A549 (cell line): Measurements from ENCODE around the gene ARMC6. TPM values are rescaled to one million over a fixed set of nuclear protein-coding genes. Genes with fewer than 3 reads are reported as not detected.

Source experiments
- ATAC-seq, 2 experiments: fragments of 200-7000 bp in 1 of 2; fragments of >200 bp in 1 of 2; cut with Nextera tagmentation in 1 of 2; cut with Tn5 transposase in 1 of 2; 3 replicates each; pipeline versions ENCODE4 v1.8.0 to v1.9.1; 2018 to 2020; ENCODE audit warnings: mild to moderate bottlenecking in 1 of 2, moderate library complexity in 1 of 2
- CTCF ChIA-PET: fragments of 300-600 bp; sonication (Branson Sonifier 250); formaldehyde crosslinking; extraction: SDS; loops from one replicate; lab custom pipeline; 2021; ENCODE audit warnings: antibody characterized with exemption, inconsistent platforms; lab: Yijun Ruan, JAX
- POLR2A ChIA-PET: fragments of 350-600 bp; formaldehyde crosslinking; extraction: SDS; loops from one replicate; lab custom pipeline; 2021; ENCODE audit warnings: antibody characterized with exemption, inconsistent platforms; lab: Yijun Ruan, JAX
- DNase-seq, 2 experiments: peaks; one replicate each; pipeline versions ENCODE4 v3.0.0 to v3.0.0-alpha.2; 2011 to 2016; ENCODE audit warnings: low read depth in 1 of 2, low spot score in 1 of 2
- FAIRE-seq: peaks from 2 replicates; lab custom pipeline; 2011; peaks lifted over from hg19 to GRCh38; lab: Jason Lieb, UNC
- H3K27ac ChIP-seq, 2 experiments: fragments of >200 bp; sonication (Bioruptor Twin); formaldehyde crosslinking; 3 replicates each; pipeline ENCODE4 v1.5.1; 2016 to 2017
- H3K4me1 ChIP-seq: fragments of >200 bp; sonication (Bioruptor Twin); formaldehyde crosslinking; 3 replicates; pipeline ENCODE4 v1.6.1; 2016
- H3K4me2 ChIP-seq: fragments of >200 bp; sonication (Bioruptor Twin); formaldehyde crosslinking; 3 replicates; pipeline ENCODE4 v1.6.1; 2016
- H3K4me3 ChIP-seq: fragments of >200 bp; sonication (Bioruptor Twin); formaldehyde crosslinking; 3 replicates; pipeline ENCODE4 v1.5.1; 2016
- H3K9me3 ChIP-seq: fragments of >200 bp; sonication (Bioruptor Twin); formaldehyde crosslinking; 3 replicates; pipeline ENCODE4 v1.6.1; 2016
- CBX8 ChIP-seq: fragments of 200-600 bp; sonication (generic); IDR thresholded peaks from 2 replicates; pipeline ENCODE4 v1.6.1; 2016
- CEBPB ChIP-seq, 2 experiments: fragments of >200 bp in 1 of 2; sonication (Bioruptor Twin) in 1 of 2; formaldehyde crosslinking in 1 of 2; IDR thresholded peaks; 2 replicates each; pipeline ENCODE4 v1.6.1; 2012 to 2016
- CHD4 ChIP-seq: fragments of 200-600 bp; sonication (generic); IDR thresholded peaks from 2 replicates; pipeline ENCODE4 v1.6.1; 2016; ENCODE audit warnings: antibody characterized with exemption, mild to moderate bottlenecking, borderline replicate concordance
- EHMT2 ChIP-seq: fragments of 200-600 bp; sonication (generic); IDR thresholded peaks from 2 replicates; pipeline ENCODE4 v1.6.1; 2016; ENCODE audit warnings: antibody characterized with exemption, low read depth, mild to moderate bottlenecking, moderate library complexity
- FOSL2 ChIP-seq, 2 experiments: fragments of 450-650 bp in 1 of 2; fragments of >200 bp in 1 of 2; sonication (Bioruptor Twin) in 1 of 2; formaldehyde crosslinking; IDR thresholded peaks; 2 replicates each; pipeline versions ENCODE4 v1.5.0 to v1.6.1; 2016 to 2020; ENCODE audit warnings: mild to moderate bottlenecking in 1 of 2, moderate library complexity in 1 of 2
- FOXS1 ChIP-seq: fragments of 250-450 bp; sonication (Bioruptor Pico); IDR thresholded peaks from 2 replicates; pipeline ENCODE4 v1.5.0; 2020; ENCODE audit warnings: mild to moderate bottlenecking, moderate library complexity
- JUNB ChIP-seq: fragments of >200 bp; sonication (Bioruptor Twin); formaldehyde crosslinking; IDR thresholded peaks from 2 replicates; pipeline ENCODE4 v1.6.1; 2016
- KDM1A ChIP-seq: fragments of 200-600 bp; sonication (generic); IDR thresholded peaks from 2 replicates; pipeline ENCODE4 v1.6.1; 2016; ENCODE audit warnings: low read depth, mild to moderate bottlenecking
- MAZ ChIP-seq: fragments of 150-350 bp; IDR thresholded peaks from 2 replicates; pipeline ENCODE4 v1.6.1; 2014; ENCODE audit warnings: antibody characterized with exemption, low read depth, low read length, borderline replicate concordance
- MYC ChIP-seq: IDR thresholded peaks from 2 replicates; pipeline ENCODE4 v1.6.1; 2012; ENCODE audit warnings: mild to moderate bottlenecking, inconsistent platforms, low read length, improper control_type of control experiment, borderline replicate concordance
- NPAS2 ChIP-seq: fragments of 250-450 bp; sonication (Bioruptor Pico); IDR thresholded peaks from 2 replicates; pipeline ENCODE4 v1.8.0; 2022; ENCODE audit warnings: mild to moderate bottlenecking, moderate library complexity, borderline replicate concordance
- NR3C1 ChIP-seq: fragments of >200 bp; sonication (Bioruptor Twin); formaldehyde crosslinking; IDR thresholded peaks from 3 replicates; pipeline ENCODE4 v1.6.1; 2017
- POLR2A ChIP-seq: IDR thresholded peaks from 2 replicates; pipeline ENCODE4 v1.6.1; 2012; ENCODE audit warnings: mild to moderate bottlenecking, low read length
- RFX5 ChIP-seq: fragments of 450-650 bp; IDR thresholded peaks from 2 replicates; pipeline ENCODE4 v1.7.1; 2014; ENCODE audit warnings: antibody characterized with exemption, mild to moderate bottlenecking, moderate library complexity
- TP53 ChIP-seq: fragments of 250-450 bp; sonication (Bioruptor Pico); IDR thresholded peaks from 2 replicates; pipeline ENCODE4 v1.5.0; 2021; ENCODE audit warnings: mild to moderate bottlenecking, moderate library complexity
- ZC3H11A ChIP-seq: fragments of 450-650 bp; IDR thresholded peaks from 2 replicates; pipeline ENCODE4 v1.6.1; 2014; ENCODE audit warnings: antibody characterized with exemption, mild to moderate bottlenecking
- ZSCAN20 ChIP-seq: fragments of 250-450 bp; sonication (Bioruptor Pico); IDR thresholded peaks from 2 replicates; pipeline ENCODE4 v1.8.0; 2022; ENCODE audit warnings: mild to moderate bottlenecking, moderate library complexity
- WGBS: methylation state at CpG from one replicate; pipeline ENCODE4 v1.1.6; 2017; ENCODE audit errors: missing lambda C conversion rate; 5-methylcytosine and 5-hydroxymethylcytosine counted together
- polyA plus RNA-seq, 4 experiments: library from polyadenylated mRNA; depleted of rRNA in 3 of 4; stranded (reverse); fragments of >200 nt; fragmentation: RNase III in 1 of 4; extraction: RNeasy Plus Mini Kit Qiagen cat#74134 plus additional on column Dnase treatment in 1 of 4; gene quantifications; 2 replicates in 3 of 4; 3 replicates in 1 of 4; pipeline ENCODE4 v1.2.3, GENCODE V29; 2011 to 2017
- TF ChIP-seq, protein P1 (sequence below): fragments of 250-450 bp; sonication (Bioruptor Pico); IDR thresholded peaks from 2 replicates; pipeline ENCODE4 v1.5.0; 2020; ENCODE audit warnings: low read depth, mild to moderate bottlenecking, moderate library complexity
- TF ChIP-seq, protein P2 (sequence below): IDR thresholded peaks from 2 replicates; pipeline ENCODE4 v1.6.1; 2012
- TF ChIP-seq, protein P3 (sequence below): fragments of >200 bp; sonication (Bioruptor Twin); formaldehyde crosslinking; IDR thresholded peaks from 2 replicates; pipeline ENCODE4 v1.6.1; 2016

Gene ARMC6
- polyA plus RNA-seq, 2 of the 4 experiments (the other 2 are of a cell fraction), result 18.2 to 27.6 TPM

DNA sequence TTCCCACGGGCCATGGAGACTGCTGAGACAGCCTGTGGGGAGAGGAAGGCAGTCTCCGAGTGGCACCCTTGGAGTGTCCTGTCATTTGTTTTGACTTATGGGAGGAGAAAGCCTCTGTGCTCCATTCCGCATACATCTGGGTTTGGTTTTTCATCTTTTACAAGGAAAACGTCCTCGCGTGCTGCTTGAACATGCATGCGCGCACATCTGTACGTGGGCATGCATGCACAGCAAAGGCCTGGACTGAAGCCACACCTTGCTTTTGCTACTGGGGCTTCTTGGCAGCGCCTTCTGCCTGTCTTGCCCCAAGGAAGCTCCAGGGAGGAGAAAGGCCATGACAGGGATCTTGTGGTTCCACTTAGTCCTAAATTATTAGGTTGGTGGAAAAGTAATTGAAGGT, 44.1 kb upstream of the ARMC6 start:
- H3K4me2 ChIP-seq, result no peak overlapping the region
- no peak overlapping the region for H3K27ac ChIP-seq
- H3K9me3 ChIP-seq, result no peaks in the 10 kb centered on the region
- 79% methylated on average over 10 of the region's 10 CpGs for WGBS
- H3K4me1 ChIP-seq, result no peaks in the 10 kb centered on the region
- DNase-seq (no peak), ATAC-seq (no peak), FAIRE-seq (no peak)
- ChIA-PET CTCF (interaction anchor here (0.7 to 5.5 kb wide), 6 partner anchors 9 to 123 kb away, joined by 3 to 46 read pairs (median 4); partner anchors contain the start of gene CERS1), POLR2A (interaction anchor here (1.2 kb wide), 1 partner anchor 70 kb away, joined by 3 read pairs; the partner anchor contains the start of genes COPE and DDX49)
- H3K4me3 ChIP-seq, result no peak overlapping the region
- TF ChIP-seq NR3C1, result no peak
- TF ChIP-seq CHD4, result no peak

DNA sequence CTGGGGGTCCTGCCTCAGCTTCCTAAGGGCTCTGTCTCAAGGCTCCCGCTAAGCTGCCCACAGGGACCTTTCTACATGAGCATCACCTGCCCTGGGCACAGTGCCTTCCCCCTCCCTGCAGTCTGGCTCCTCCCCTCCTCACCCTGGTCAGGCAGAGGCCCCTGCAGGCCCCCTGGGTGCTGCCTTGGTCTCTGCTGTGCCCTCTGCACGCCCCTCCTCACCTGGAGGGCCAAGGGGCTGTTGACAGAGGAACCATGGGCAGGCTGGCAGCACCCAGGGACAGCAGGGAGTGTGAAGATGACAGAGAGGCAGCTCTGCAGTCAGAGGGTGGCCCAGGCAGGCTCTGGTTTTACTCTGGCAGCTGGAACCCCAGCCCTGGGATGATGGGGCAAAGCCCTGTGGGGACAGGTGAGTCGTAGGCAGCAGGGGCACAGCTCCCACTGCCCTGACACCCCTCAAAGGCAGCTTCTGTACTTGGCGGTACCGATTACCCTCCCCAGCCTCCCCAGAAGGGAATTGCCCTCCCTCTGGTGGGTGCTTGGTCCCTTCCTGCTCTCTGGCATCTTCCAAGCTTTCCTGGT, 43.2 kb upstream of the ARMC6 start:
- ChIA-PET CTCF (interaction anchor here (0.7 to 1.5 kb wide), 4 partner anchors 10 to 124 kb away, joined by 3 to 4 read pairs (median 4); no protein-coding TSS in a partner anchor), POLR2A (interaction anchor here (0.5 kb wide), 1 partner anchor 333 kb away, joined by 3 read pairs; no protein-coding TSS in a partner anchor)
- TF ChIP-seq EHMT2 (no peak), NR3C1 (no peak), POLR2A (no peak), MYC (no peak), KDM1A (no peak), JUNB (no peak), ZC3H11A (no peak), FOSL2 (IDR thresholded peaks at IDR 0.05) (no peak), FOSL2 (CRISPR knock-in tag; IDR thresholded peaks at IDR 0.05) (no peak)
- no peaks in the 10 kb centered on the region for H3K4me1 ChIP-seq
- ATAC-seq (peak in 1 of 2 experiments; percentile 30; a peak in 1 of 6 replicates), DNase-seq (no peak), FAIRE-seq (no peak)
- H3K9me3 ChIP-seq, result no peaks in the 10 kb centered on the region
- WGBS, result 80% methylated on average over 1 of the region's 5 CpGs
- H3K4me3 ChIP-seq, result no peak overlapping the region
- no peak overlapping the region for H3K4me2 ChIP-seq
- no peak overlapping the region for H3K27ac ChIP-seq

DNA sequence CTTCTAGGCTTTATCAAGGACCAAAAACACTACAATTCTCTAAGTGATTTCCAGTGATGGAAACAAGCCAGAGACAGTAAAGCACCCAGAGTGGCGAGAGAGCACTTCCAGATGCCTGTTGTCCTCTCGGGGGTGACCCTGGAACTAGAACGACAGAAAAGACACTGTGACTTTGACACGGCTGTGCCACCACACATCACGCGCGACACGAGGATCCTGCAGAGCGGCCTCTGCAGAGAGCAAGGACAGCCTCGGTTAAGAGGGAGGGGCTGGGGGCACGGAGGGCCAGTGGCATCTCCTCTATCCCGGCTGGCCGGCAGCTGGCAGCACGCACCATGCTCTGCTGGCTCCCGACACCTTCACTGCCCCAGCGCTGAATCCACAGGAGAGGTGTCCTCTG, 42.4 kb upstream of the ARMC6 start:
- Histone ChIP-seq H3K4me1 (no peaks in the 10 kb centered on the region), H3K27ac (no peak overlapping the region), H3K9me3 (no peaks in the 10 kb centered on the region), H3K4me2 (no peak overlapping the region), H3K4me3 (no peak overlapping the region)
- ATAC-seq (no peak), FAIRE-seq (no peak), DNase-seq (no peak)
- 89% methylated on average over 15 of the region's 16 CpGs for WGBS
- no peak for TF ChIP-seq TP53
- no peak for TF ChIP-seq CEBPB (IDR thresholded peaks at IDR 0.05)
- no peak for TF ChIP-seq EHMT2
- no peak for TF ChIP-seq ZSCAN20 (CRISPR knock-in tag)
- TF ChIP-seq CHD4, result no peak
- no peak for TF ChIP-seq FOXS1 (CRISPR knock-in tag)
- TF ChIP-seq, protein P1, sequence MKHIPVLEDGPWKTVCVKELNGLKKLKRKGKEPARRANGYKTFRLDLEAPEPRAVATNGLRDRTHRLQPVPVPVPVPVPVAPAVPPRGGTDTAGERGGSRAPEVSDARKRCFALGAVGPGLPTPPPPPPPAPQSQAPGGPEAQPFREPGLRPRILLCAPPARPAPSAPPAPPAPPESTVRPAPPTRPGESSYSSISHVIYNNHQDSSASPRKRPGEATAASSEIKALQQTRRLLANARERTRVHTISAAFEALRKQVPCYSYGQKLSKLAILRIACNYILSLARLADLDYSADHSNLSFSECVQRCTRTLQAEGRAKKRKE (CRISPR knock-in tag), result no peak
- no peak for TF ChIP-seq NPAS2 (CRISPR knock-in tag)
- no peak for TF ChIP-seq MAZ
- TF ChIP-seq, protein P2, sequence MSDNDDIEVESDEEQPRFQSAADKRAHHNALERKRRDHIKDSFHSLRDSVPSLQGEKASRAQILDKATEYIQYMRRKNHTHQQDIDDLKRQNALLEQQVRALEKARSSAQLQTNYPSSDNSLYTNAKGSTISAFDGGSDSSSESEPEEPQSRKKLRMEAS, result no peak
- ChIA-PET POLR2A (no interaction called here), CTCF (interaction anchor here (0.9 to 1.0 kb wide), 3 partner anchors 16 to 96 kb away, joined by 3 read pairs; no protein-coding TSS in a partner anchor)

DNA sequence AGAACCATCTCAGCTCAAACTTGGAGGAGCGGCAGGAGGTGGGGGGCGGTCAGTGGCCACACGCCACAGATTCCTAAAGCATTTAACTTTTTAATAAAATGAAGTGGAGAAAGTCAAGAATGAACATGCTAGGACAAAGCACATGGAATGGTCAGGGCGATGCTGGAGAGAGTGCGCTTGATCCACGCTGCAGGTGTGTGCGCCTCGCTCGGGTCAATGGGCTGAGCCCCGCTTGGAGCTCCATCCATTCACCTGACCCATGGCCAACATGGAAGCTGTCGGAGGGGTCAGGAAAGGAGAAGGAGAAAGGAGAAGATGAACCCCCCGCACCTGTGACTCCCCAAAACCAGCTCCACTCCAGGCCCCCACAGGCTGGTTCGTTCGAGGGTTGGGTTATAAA, 41.9 kb upstream of the ARMC6 start:
- POLR2A ChIA-PET, result interaction anchor here (0.6 kb wide), 1 partner anchor 54 kb away, joined by 6 read pairs; no protein-coding TSS in a partner anchor
- ATAC-seq, result no peak
- 93% methylated on average over 14 of the region's 14 CpGs for WGBS
- TF ChIP-seq CBX8, result no peak
- TF ChIP-seq RFX5, result no peak
- TF ChIP-seq, protein P3, sequence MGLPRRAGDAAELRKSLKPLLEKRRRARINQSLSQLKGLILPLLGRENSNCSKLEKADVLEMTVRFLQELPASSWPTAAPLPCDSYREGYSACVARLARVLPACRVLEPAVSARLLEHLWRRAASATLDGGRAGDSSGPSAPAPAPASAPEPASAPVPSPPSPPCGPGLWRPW, result no peak
- no peak for TF ChIP-seq ZSCAN20 (CRISPR knock-in tag)
- H3K4me1 ChIP-seq, result no peaks in the 10 kb centered on the region
- no peak for FAIRE-seq
- no peaks in the 10 kb centered on the region for H3K9me3 ChIP-seq
- H3K4me2 ChIP-seq, result no peak overlapping the region
- H3K4me3 ChIP-seq, result no peak overlapping the region
- no peak for DNase-seq
- CTCF ChIA-PET, result interaction anchor here (0.7 to 1.0 kb wide), 4 partner anchors 16 to 175 kb away, joined by 3 read pairs; no protein-coding TSS in a partner anchor
- H3K27ac ChIP-seq, result no peak overlapping the region
